GM18909 (cell line): ENCODE data around the gene FKBP8.
A peak's percentile ranks its signal among the peaks of the same experiment; 100 is the strongest.

Experiments used
- ATAC-seq: cut with Tn5 transposase; IDR thresholded peaks from one replicate; pipeline ENCODE4 v1.9.1; 2021; ENCODE audit warnings: mild to moderate bottlenecking; ENCODE audit not compliant: unreplicated experiment, poor library complexity

Gene FKBP8

DNA sequence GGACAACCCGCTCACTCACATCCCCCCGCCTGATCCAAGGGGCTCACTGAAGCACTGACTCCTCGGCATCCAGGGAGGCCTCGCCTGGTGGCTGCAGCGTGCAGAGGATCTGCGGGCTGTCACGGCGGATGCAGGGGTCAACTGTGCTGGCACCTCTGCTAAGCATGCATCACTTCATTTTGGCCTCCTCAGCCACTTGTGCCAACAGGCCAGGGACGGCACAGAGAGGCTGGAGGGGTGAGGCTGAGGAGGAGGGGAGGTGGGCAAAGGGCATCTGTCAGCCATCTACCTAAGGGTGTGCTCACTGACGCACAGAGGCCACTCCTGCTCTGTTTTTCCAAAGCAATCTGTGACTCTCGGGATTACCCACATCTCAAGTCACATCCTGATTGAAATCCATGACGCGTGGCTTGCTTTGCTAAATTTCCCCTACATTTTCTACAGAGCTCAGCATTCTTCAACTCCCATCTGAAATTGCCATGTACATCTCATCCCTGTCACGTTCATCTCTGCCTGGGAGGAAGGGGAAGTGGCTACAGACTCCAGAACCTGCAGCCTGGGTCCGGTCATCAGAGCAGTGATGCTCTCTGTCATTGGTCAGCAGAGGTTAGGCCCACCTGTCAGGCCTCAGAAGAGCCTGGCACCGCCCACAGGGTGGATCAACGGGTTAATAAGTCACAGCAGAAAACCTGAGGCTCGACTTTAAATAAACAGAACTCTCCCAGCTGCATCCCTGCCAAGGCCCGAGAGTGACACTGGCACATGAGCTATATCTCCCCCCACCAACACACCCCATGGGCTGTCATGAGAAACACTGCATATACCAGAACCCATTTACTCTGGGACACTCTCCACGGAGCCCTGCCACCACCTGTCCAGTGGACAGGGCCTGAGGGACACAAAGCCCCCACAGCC is 39.1 kb downstream of the FKBP8 start:
- ATAC-seq, result peak; percentile 68

DNA sequence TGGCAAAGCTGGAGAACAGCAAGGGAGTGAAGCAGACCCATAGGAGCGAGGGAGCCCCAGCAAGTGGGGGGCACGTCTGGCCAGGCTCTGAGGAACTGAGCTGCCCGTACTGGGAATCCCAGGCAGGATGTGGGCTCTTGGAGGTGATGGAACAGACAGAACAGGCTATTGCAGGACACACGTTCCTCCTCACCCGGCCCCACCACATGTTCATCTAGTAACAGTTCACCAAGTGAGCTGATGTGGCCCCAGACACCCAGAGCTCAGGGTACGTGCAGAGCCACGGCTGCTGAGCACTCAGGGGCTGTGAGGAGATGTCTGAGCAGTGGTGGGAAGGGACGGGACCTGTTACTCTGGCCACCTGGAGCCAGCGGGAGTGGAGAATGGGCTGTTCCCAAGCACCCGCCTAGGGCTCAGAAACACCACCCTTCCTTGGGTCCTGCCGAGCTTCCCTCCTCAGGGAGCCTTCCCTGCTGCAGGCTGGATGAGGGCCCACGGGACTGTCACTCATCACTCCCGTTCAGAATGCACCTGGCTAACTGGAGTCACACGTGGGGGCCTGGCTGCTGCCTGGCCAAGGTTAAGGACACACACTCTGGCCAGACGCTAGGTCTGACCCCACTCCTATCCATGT is 39.9 kb downstream of the FKBP8 start:
- no peak for ATAC-seq

DNA sequence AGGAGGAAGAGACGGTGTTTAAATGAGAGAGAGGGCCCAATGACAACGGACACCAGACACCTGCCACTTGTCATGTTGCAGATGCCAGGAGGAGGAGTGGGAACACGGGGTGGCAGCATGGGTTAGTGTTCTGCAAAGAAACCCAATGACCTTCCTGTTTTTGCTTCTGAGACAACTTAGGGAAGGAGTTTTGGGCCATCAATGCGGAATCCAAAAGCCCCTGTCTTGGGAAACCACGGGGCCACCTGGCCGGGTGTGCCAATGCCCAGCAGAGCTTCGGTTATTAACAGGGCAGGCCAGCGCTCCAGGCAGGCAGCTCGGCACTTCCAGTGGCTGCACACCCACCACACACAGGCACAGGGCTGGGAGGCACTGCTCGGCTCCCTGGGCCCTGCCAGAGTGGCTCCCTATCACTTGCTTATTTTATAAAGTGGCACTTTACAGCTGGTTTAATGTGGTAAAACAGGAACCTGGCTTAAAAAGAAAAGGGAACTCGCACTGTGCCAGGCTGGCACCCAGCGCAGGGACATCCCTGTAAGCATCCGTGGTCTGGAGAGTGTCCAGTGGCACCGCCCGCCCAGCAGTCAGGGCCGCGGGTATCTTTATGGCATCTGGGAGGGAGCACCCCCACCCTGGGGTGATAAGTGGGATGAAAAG is 40.6 kb downstream of the FKBP8 start:
- no peak for ATAC-seq

DNA sequence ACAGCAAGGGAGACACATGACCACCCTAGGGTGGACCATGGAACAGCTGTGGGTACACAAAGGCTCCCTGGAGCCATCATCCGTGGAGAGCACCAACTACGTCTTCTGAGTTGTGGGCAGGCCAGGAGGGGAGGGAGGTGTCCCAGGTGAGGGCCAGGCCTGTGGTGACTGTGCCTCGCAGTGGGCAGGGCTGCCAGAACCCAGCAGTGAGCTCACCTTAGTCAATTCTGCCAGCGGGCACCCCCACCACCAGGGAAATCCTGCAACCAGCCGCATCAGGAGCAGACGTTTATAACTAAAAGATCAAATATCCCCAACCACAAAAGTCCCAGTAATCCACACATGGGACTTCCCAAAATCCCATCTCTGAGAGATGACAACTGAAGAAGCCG is 41.1 kb downstream of the FKBP8 start:
- no peak for ATAC-seq

DNA sequence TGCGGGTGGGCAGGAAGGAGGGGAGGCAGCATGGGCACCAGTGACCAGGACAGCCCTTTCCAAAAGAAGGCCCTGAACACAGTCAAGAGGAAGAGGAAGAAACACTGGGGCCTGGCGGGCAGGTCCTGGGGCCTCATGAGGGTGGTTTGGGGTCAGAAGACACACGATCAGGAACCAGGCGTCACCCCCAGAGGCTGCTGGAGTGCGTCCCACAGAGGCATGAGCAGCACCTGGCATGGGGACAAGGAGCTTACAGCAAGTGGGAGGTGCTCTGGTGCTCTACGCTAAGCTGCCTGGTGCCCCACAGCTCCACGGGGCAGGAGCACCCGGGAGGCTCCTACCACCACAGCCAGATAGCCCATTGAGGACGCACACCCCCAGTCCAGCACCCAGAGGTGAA is 41.5 kb downstream of the FKBP8 start:
- ATAC-seq, result no peak

DNA sequence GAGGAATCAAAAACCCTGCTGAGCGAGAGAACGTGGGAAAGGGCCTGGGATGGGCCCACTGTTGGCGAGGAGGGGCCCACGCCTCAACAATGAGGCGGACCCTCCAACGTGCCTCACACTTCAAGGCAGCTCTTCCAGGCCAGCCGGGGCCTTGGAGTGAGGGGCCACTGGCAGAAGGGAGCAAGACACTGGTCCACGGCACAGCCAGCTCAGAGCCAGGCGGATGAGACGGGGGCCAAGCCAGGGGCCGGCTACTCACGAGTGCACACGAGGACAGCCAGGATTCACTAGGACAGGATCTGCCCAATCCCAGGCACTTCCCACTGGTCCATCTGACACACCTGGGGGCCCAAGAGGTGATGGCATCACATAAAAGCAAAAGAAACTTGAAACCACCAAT is 42.0 kb downstream of the FKBP8 start:
- no peak for ATAC-seq

DNA sequence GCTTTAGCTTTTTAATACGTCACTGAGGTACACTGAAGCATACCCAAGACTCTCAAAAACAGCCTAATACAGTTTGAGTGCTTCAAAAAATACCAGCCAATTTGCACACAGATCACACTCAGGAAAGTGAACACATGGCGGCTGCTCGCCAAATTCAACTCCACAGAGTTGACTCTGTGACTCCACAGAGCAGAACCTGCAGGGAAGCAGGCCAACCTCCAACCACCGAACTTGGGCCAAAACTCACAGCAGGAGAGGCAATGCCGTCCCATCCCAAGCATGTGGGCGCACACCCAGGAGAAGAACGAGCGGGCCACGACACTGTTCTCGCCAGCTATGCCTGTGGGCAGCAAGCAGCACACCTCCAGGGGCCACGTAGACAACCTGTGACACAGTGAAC is 42.6 kb downstream of the FKBP8 start:
- no peak for ATAC-seq

DNA sequence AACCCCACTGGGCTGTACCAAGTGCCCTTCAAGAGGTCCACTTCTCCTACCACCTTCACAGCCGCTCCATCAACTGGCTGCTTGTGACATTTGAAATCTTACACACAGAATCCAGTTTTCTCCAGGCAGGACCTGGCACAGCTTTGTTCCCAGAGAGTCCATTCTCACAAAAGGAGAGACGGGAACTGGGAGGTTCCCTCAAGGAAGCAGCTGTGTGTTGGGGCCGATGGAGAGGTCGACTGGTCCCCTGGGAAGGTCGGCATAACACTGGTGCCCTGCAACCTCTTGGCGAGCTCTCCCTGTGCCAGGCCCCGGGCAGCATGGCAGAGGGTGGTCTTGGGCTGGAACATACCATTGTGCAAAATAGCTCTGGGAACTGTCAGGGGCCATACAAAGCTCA is 43.0 kb downstream of the FKBP8 start:
- ATAC-seq, result no peak

DNA sequence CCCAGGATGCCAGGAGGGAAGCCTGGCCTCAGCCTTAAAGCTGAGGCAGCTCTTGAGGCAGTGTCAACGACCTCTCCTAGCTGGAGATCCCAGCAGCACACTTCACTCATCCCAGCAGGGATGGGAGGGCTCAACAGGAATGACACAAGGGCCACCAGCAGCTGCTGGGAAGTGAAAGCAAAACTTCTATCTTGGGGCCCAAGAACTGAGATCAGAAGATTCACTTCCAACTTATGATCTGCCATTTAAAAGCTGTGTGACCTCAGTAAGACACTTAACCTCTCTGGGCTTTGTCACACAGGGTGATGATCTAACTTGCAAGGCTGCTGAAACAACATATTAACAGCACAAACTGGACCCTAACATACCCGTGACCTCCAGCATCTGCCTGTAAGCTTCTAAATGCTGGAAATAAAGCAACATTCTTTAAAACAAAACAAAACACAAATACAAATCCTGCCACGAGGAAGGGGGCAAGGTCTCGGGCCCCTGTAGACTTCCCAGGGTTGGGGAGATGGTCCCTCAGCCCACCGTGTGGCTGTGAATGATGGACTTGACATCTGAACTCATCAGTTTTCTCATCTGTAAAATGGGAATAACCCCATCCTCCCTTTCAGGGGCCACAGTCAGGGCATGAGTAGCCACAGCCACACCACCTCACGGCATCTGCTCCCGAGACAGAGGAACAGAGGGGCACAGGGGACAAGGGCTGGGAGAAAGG is 44.2 kb downstream of the FKBP8 start:
- ATAC-seq, result no peak

DNA sequence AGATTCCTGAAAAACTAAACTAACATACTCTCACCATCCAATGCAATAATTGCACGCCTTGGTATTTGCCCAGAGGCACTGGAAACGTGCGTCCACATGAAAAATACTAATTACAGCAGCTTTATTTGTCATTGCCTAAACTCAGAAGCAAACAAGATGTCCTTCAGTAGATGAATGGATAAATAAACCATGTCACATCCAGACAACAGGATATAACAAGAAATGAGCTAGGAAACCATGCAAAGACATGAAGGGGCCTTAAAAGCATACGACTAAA is 46.5 kb downstream of the FKBP8 start:
- ATAC-seq, result no peak

DNA sequence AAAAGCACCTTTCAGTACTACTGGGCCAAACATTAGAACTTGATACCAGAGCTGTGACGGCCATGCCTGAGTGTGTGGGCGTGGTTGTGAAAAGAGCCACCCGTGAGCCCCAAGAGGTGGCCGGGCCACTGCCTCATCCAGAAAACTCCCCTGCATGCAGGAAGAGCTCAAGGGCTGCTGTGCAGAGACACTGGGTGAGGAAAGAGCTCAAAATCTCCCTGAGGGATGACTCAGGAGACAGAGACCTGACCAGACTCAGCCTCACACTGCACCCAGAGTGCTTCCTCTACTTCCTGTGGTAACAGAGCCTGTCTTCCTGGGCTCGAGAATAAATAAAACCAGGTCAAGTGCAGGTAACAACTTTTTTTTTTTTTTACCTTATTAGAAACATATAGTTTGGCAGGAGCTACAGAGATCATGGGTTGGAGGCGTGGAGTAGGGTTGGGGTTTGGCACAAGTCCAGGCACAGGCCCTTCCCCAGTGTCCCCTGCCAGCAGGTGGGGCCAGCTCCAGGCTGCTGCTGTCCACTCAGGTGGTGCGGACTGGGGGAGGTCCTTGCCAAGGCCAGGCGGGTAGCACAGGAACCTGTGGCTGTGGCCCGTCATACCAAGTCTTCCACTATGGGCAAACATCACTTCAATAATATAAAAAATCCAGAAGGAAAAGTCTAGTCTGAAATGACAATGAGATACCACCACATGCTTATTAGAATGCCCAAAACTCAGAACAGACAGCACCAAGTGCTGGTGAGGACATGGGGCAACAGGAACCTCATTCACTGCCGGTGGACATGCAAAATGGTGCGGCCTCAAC is 47.0 kb downstream of the FKBP8 start:
- ATAC-seq, result no peak

DNA sequence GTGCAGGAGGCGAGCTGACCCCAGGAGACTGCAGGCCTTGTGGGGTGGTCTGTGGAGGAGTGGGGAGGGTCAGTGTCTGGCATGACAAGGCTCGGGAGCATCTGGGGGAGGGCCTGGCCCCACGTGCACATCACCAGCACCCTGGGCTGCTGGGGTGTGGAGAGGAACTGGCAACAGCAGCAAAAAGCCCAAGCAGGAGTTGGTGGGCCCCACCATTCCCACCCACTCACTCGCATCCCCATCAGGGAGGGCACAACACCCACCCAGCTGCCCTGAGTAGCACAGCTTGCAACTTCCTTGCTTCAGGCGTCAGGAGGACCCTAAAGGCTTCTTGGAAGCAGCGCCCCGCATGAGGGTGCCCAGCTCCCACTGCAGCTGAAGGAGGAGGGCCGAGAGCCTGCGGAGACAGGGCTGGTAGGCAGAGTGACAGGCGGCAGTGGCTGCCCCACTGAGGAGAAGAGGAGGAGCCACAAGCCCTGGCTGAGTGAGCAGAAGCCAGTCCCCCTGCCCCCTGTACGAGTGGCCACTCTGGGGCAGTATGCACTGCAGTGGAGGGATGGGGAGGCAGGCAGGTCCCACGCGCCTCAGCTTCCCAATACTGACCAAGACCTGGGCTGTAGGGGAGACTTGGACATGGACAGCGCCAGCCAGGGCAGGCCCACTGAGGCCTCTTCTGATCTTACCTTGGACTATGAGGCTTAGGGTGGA is 48.0 kb downstream of the FKBP8 start:
- no peak for ATAC-seq

DNA sequence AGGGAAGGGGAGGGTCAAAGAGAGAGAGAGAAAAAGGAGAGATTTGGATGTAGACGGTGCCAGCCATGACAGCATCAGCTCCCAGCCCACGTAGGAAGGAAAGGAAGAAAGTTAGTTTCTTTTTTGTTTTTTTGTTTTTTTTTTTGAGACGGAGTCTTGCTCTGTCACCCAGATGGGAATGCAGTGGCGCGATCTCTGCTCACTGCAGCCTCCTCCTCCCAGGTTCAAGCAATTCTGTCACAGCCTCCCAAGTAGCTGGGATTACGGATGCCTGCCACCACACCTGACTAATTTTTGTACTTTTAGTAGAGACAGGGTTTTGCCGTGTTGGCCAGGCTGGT is 49.1 kb downstream of the FKBP8 start:
- ATAC-seq, result no peak

DNA sequence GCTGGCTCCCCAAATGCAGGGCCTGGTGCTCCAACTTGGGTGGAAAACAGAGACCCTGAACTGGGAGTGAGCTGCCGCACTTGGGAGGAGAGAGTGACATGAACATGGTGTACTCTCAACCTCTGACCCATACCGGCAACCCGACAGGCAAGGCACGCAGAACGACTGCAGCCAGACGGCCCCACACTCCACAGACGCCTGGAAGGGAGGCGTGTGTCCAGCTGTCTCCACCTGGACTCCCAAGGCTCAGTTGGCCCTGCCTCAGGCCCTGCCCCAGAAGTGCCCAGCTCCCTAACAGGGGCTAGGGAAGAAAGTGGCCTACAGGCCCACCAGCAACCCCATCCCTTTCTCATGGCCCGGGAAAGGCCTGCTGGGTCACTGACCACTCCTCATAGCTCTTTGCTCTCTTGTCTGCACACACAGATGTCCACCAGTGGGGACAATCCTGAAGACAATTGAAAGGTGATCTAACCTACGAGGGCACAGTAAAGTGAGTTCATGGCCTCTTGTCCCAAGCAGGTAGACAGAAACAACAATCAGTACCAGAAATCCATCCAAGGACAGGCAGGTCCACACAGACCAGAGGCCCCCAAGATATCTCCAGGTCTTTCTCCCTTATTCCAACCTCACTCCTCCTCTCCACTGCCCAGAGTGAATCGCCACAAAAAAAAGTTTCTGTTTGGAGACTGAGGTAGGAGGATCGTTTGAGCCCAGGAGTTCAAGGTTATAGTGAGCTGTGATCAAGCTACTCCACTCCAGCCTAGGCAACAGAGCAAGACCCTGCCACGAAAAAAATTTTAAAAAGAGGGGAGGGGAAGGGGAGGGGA is 49.7 kb downstream of the FKBP8 start:
- no peak for ATAC-seq

DNA sequence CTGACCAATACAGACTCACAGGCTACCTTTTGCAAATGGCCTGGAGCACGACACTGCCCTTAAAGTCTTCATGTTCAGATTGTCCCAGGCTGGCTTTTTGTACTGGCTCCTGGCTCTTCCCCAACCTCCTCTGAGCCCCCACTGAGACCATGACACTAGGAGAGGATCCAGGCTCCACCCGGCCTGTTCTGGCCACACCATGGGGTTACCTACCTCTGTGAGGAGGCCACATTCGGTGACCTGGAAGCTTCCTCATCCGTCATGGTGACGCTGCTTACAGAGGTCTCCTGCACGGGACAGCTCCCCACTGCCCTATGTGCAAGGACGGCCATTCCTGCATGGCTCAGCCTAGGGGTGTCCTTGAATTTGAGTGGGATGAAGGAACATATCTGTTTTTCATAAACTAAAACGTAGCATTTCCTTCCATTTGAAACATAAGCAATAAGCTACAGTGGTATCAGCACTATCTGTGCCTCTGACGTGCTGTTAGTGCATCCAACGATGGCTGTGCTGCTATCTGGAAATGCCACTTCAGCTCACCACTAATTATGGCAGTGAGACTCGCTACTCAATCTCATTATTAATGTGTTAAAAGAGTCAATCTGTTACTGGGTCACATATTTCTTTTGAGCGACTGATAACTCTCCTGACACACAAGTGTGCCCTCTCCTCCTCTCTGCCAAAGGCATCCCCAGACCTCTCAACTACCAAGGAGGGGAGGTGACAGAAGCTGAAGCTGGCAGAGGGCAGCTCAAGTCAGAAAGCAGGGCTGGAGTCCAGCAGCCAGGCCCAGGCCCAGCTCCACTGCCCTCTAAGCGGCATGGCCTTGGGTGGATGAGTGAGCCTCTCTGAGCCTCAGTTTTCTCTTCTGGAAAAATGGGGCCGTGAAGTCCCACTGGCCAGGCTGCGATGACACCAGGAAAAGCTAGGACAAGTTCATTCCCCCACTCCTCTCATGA is 51.1 kb downstream of the FKBP8 start:
- no peak for ATAC-seq

DNA sequence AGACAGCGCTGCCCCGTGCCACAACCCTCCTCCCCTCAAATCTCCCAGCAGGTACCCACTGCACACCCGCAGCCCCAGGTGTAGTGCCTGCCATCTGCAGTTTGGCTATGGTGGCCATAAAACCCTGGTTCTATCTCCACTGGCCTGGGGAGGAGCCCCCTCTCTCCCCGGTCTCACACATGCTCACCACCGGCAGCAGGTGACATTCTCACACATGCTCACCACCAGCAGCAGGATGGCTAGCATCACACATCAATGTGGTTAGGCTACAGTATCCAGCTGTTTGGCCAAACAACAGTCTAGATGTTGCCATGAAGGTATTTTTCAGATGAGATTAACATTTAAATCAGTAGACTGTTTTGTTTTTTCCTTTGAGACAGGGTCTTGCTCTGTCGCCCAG is 52.6 kb downstream of the FKBP8 start:
- no peak for ATAC-seq

DNA sequence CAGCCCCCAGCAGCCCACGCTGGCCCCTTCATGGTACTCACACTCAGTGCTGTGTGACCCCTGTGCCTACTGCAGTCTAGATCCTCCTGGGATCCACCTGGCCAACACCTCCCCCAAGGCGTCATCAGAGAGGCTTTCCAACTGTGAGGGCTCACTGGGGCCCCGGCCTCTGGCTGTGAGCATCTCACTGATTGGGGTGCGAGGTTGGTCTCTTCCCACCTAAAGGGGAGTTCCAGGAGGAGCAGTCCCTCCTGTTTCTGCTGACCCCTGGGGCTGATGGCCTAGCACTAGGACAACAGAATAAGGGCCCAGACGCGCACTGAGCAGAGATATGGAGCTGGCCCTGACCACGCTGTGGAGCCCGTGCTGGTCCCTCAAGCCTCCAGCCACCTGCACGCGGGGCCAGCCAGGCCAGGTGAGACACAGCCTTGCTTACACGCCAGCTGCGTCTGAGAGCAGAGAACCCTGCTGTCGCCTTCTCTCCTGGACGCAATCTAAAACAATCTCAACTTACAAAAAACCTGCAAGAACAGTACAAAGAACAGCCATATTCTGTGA is 53.7 kb downstream of the FKBP8 start:
- no peak for ATAC-seq
